DMS153 treated with DMSO at 0.1 percent for 48 hours (cell line): ENCODE results near the gene MMP1.

Experiments
- DNase-seq: peaks from one replicate; lab custom pipeline; 2025; ENCODE audit not compliant: unreplicated experiment; lab: John Stamatoyannopoulos, UW

MMP1 gene

GRCh38 chr11:102798012-102798746 is at the start of gene MMP1:
Gene MMP1 (minus strand): TSS chr11:102798160. CDS start chr11:102798092, 68 bp downstream.
- no peak for DNase-seq

GRCh38 chr11:102846292-102846691 is 48.3 kb upstream of the MMP1 start:
- DNase-seq = no peak

- DNase-seq = no peak
These were observed 45.5 kb upstream of the MMP1 start, which contains the start of gene MMP3 for GRCh38 chr11:102843489-102843888. Gene MMP3 (minus strand): TSS chr11:102843609. CDS start chr11:102843546, 63 bp downstream.

- no peak for DNase-seq
These were observed 45.0 kb upstream of the MMP1 start for GRCh38 chr11:102842930-102843329.

GRCh38 chr11:102840018-102840417 is 42.1 kb upstream of the MMP1 start:
- DNase-seq = no peak

GRCh38 chr11:102837646-102838045 is 39.7 kb upstream of the MMP1 start:
- no peak for DNase-seq

GRCh38 chr11:102837156-102837555 is 39.2 kb upstream of the MMP1 start:
- DNase-seq = no peak

- peak; percentile 47 for DNase-seq
These were observed 38.4 kb upstream of the MMP1 start for GRCh38 chr11:102836290-102836875.

GRCh38 chr11:102833731-102834130 is 35.8 kb upstream of the MMP1 start:
- no peak for DNase-seq

GRCh38 chr11:102832612-102833011 is 34.7 kb upstream of the MMP1 start:
- no peak for DNase-seq

- no peak for DNase-seq
These were observed 33.8 kb upstream of the MMP1 start for GRCh38 chr11:102831489-102832440.

- DNase-seq = no peak
These were observed 33.1 kb upstream of the MMP1 start for GRCh38 chr11:102831128-102831488.

GRCh38 chr11:102830001-102830727 is 32.2 kb upstream of the MMP1 start:
- no peak for DNase-seq

- no peak for DNase-seq
These were observed 31.5 kb upstream of the MMP1 start for GRCh38 chr11:102829316-102830000.

GRCh38 chr11:102824556-102824955 is 26.6 kb upstream of the MMP1 start:
- no peak for DNase-seq

GRCh38 chr11:102819491-102819890 is 21.5 kb upstream of the MMP1 start:
- no peak for DNase-seq

GRCh38 chr11:102813484-102813883 is 15.5 kb upstream of the MMP1 start:
- DNase-seq = no peak

GRCh38 chr11:102812188-102812587 is 14.2 kb upstream of the MMP1 start:
- DNase-seq = no peak

- peak; percentile 39 for DNase-seq
These were observed 13.1 kb upstream of the MMP1 start for GRCh38 chr11:102810950-102811660.

- DNase-seq = no peak
These were observed 12.0 kb upstream of the MMP1 start for GRCh38 chr11:102809971-102810370.
